BLaER1 (cell line): ENCODE results near the gene COL23A1.

Experiments
- H3K27ac ChIP-seq: shearing (Covaris generic); formaldehyde crosslinking; 2 replicates; pipeline ENCODE4 v1.8.1; 2022
- H3K27me3 ChIP-seq: shearing (Covaris generic); formaldehyde crosslinking; 2 replicates; pipeline ENCODE4 v1.8.1; 2022
- H3K36me3 ChIP-seq: shearing (Covaris generic); formaldehyde crosslinking; 2 replicates; pipeline ENCODE4 v1.8.1; 2022
- H3K4me1 ChIP-seq: shearing (Covaris generic); formaldehyde crosslinking; 2 replicates; pipeline ENCODE4 v1.8.1; 2022
- H3K4me2 ChIP-seq: shearing (Covaris generic); formaldehyde crosslinking; 2 replicates; pipeline ENCODE4 v1.8.1; 2022
- H3K4me3 ChIP-seq: shearing (Covaris generic); formaldehyde crosslinking; 2 replicates; pipeline ENCODE4 v1.8.1; 2022
- H3K9ac ChIP-seq: shearing (Covaris generic); formaldehyde crosslinking; 2 replicates; pipeline ENCODE4 v1.8.1; 2022
- H3K9me3 ChIP-seq: shearing (Covaris generic); formaldehyde crosslinking; 2 replicates; pipeline ENCODE4 v1.8.1; 2022
- H4K20me1 ChIP-seq: shearing (Covaris generic); formaldehyde crosslinking; 2 replicates; pipeline ENCODE4 v1.8.1; 2022
- Cebpa-rat ChIP-seq: shearing (Covaris generic); IDR thresholded peaks from 2 replicates; pipeline ENCODE4 v1.8.1; 2022

COL23A1 gene

DNA sequence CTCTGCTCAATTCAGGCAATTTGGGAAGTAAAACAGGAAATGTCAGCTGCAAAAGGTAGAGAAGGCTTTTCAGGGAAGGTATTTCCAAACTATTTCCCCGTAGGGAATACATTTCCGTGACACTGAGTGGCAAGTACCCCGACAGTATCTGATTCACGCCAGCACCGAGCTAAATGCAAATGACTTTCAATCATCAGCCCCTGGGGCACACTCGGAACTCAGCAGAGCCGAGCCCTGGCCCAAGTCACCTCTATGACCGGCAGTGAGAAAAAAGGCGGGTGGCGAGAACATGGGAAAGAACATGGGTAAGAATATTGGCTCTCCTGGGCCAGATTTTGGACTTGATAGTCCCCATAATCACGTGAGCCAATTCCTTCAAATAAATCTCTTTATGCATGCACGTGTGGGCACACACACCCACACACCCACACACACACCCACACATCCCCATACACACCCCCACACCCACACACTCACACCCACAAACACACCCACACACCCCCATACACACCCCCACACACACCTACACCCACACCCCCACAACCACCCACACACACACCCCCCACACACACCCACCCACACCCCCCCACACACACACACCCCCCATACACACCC, 43.0 kb downstream of the COL23A1 start:
- Histone ChIP-seq H4K20me1 (no peaks in the 10 kb centered on the region), H3K9ac (no peak overlapping the region), H3K27me3 (no peaks in the 10 kb centered on the region), H3K9me3 (no peaks in the 10 kb centered on the region), H3K4me3 (no peak overlapping the region), H3K36me3 (no peaks in the 10 kb centered on the region), H3K4me1 (peaks cover 21% of the 10 kb centered on the region), H3K4me2 (peak overlapping the region; percentile 50), H3K27ac (no peak overlapping the region)
- TF ChIP-seq Cebpa-rat: no peak

DNA sequence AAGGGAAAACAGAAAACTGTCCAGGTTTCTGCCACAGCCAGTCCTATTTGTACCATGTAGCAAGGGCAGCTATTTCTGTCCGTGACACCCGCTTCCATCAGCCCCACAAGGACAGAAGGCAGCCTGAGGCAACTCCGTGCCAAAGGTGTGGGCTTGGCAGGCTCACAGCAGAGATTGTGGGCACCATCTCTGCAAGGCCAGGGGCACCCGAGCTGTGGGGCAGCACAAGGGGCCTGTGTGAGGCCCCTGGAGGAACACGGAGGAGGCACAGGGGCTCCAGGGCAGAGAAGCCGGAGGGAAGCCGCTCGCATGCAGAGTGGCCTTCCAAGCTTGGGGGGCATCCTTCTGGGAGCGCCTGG, 43.5 kb downstream of the COL23A1 start:
- TF ChIP-seq Cebpa-rat: no peak
- Histone ChIP-seq H3K4me1 (peaks cover 19% of the 10 kb centered on the region), H3K4me3 (no peak overlapping the region), H3K9me3 (no peaks in the 10 kb centered on the region), H3K27me3 (no peaks in the 10 kb centered on the region), H3K36me3 (no peaks in the 10 kb centered on the region), H3K27ac (no peak overlapping the region), H3K9ac (no peak overlapping the region), H4K20me1 (no peaks in the 10 kb centered on the region), H3K4me2 (peak overlapping the region; percentile 50)

DNA sequence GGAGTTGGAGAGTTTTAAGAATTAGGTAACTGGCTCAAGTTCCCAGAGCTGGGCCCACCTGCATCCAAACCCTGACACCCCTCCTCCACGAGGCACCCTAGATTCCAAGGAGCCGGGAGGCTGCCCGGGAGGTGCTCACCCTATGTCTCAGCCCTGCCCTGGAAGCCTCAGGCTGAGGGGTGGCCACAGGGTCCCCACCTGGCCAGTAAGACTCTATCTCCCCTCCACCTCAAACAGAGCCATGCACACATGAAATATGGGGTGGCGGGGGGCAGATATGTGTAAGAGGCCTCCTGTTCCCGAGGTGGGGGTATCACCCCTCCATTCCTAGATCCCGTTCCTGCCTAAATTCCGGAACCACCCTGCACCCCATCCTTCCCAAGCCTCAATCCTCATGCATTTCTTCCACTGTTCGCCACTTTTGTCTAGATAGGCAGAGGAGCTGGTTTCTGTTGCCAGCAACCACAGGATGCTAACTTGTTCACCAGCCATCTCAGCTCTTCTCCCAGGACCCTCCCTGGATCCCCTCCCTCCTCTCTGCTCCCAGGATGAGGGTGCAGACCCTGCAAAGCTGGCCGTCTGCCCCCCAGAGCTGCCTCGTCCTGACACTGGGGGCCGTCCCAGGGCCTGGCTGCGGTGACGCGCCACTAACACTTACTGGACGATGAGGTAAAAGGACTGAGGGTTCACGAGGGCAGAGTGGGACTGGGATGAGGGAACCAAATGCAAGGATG, 44.1 kb downstream of the COL23A1 start:
- no peaks in the 10 kb centered on the region for H3K36me3 ChIP-seq
- no peak overlapping the region for H3K9ac ChIP-seq
- no peak overlapping the region for H3K4me2 ChIP-seq
- H3K9me3 ChIP-seq: no peaks in the 10 kb centered on the region
- no peaks in the 10 kb centered on the region for H3K27me3 ChIP-seq
- H3K4me1 ChIP-seq: peaks cover 14% of the 10 kb centered on the region
- H3K4me3 ChIP-seq: no peak overlapping the region
- no peaks in the 10 kb centered on the region for H4K20me1 ChIP-seq
- no peak for TF ChIP-seq Cebpa-rat
- no peak overlapping the region for H3K27ac ChIP-seq

DNA sequence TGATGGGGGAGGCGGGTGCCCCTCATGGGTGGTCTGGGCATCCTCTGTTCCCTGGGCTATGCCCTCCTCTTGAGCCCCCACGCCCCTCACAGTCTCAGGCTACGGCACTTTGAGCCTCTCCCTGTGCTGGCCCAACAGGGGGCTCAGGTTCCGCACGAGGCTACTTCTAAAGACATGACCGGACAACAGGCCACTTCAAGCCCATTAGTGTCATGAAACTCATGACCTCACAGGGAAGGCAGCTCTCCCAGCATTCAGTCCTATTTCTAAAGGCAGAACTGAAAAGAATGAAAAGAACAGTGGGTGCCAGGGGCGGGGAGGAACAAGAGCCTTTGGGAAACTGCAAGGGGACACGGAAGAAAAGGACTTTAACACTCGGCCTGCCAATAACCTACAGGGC, 45.0 kb downstream of the COL23A1 start:
- H3K36me3 ChIP-seq: no peaks in the 10 kb centered on the region
- no peak overlapping the region for H3K4me3 ChIP-seq
- H4K20me1 ChIP-seq: no peaks in the 10 kb centered on the region
- no peak overlapping the region for H3K4me2 ChIP-seq
- no peak overlapping the region for H3K27ac ChIP-seq
- no peak for TF ChIP-seq Cebpa-rat
- no peak overlapping the region for H3K9ac ChIP-seq
- H3K9me3 ChIP-seq: no peaks in the 10 kb centered on the region
- H3K4me1 ChIP-seq: peaks cover 7% of the 10 kb centered on the region
- no peaks in the 10 kb centered on the region for H3K27me3 ChIP-seq

DNA sequence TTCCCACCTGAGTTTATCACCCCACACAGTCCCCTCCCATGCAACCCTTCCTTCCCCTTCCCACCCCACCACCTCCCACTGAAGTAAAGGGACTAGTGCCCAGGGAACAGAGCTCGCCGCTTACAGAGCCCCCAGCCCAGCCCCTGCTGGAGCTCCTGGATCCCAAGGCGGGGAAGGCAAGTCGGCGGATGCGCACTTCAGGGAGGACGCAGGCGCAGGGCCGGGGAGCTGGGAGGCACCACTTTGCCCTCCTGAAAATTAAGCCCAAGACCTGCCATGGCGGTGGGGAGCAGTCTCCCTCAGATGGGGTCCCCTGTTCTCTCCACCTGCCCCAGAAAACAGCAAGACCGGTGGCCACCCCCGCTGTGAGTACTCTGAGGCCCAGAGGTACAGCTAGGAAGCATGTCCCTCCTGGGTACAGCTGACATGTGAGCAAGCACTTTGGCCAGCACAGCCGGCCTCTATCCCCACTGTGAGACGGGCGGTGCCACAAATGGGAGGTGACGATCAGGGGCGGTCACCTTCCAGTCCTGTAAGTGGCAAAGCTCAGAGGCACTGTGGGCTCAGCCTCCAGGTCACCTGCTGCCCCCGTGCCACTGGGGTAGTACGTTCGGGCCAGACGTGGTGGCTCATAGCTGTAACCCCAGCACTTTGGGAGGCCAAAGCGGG, 45.9 kb downstream of the COL23A1 start:
- peaks cover 6% of the 10 kb centered on the region for H3K4me1 ChIP-seq
- TF ChIP-seq Cebpa-rat: no peak
- H3K9ac ChIP-seq: no peak overlapping the region
- no peak overlapping the region for H3K4me3 ChIP-seq
- no peak overlapping the region for H3K27ac ChIP-seq
- H4K20me1 ChIP-seq: no peaks in the 10 kb centered on the region
- H3K4me2 ChIP-seq: no peak overlapping the region
- H3K36me3 ChIP-seq: no peaks in the 10 kb centered on the region
- H3K27me3 ChIP-seq: no peaks in the 10 kb centered on the region
- no peaks in the 10 kb centered on the region for H3K9me3 ChIP-seq

DNA sequence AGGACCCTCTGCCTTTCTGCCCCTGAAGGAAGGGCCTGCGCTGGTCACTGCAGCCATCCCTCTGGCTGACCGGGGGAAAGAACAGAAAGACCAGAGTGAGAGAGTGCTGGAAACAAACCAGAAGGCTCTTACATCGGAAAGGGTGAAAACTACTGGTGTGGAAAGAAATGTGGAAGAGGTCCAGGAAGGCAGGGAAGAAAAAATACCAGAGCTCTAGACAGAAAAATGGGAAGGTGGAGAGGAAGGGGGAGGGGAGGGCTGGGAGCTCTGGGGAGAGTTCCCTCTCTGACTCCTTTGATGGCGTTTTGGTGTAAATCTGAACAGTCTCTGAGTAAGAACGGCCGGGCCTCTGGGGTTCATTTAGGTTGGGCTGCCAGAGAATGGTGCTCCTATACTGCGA, 47.7 kb downstream of the COL23A1 start:
- H3K4me1 ChIP-seq: peaks cover 6% of the 10 kb centered on the region
- H3K27ac ChIP-seq: no peak overlapping the region
- no peak overlapping the region for H3K9ac ChIP-seq
- no peaks in the 10 kb centered on the region for H4K20me1 ChIP-seq
- H3K36me3 ChIP-seq: no peaks in the 10 kb centered on the region
- no peaks in the 10 kb centered on the region for H3K9me3 ChIP-seq
- no peak overlapping the region for H3K4me2 ChIP-seq
- H3K27me3 ChIP-seq: no peaks in the 10 kb centered on the region
- TF ChIP-seq Cebpa-rat: no peak
- no peak overlapping the region for H3K4me3 ChIP-seq

DNA sequence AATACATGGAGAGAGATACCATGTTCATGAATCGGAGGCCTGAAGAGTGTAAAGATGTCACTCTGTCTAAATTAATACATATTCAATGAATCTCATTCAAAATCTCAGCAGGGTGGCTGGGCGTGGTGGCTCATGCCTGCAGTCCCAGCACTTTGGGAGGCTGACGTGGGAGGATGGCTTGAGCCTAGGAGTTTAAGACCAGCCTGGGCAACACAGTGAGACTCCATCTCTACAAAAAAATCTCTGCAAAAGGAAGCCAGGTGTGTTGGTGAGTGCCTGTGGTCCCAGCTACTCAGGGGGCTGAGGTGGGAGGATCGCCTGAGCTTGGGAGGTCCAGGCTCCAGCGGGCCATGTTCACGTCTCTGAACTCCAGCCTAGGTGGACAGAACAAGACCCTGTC, 49.7 kb downstream of the COL23A1 start:
- H3K27ac ChIP-seq: no peak overlapping the region
- no peaks in the 10 kb centered on the region for H3K36me3 ChIP-seq
- TF ChIP-seq Cebpa-rat: no peak
- H3K4me3 ChIP-seq: no peak overlapping the region
- H3K27me3 ChIP-seq: no peaks in the 10 kb centered on the region
- H3K9ac ChIP-seq: no peak overlapping the region
- no peaks in the 10 kb centered on the region for H4K20me1 ChIP-seq
- H3K4me1 ChIP-seq: 0 out of 2 replicates have a peak, but pooled peaks cover 9% of the 10 kb centered on the region
- no peak overlapping the region for H3K4me2 ChIP-seq
- H3K9me3 ChIP-seq: no peaks in the 10 kb centered on the region

DNA sequence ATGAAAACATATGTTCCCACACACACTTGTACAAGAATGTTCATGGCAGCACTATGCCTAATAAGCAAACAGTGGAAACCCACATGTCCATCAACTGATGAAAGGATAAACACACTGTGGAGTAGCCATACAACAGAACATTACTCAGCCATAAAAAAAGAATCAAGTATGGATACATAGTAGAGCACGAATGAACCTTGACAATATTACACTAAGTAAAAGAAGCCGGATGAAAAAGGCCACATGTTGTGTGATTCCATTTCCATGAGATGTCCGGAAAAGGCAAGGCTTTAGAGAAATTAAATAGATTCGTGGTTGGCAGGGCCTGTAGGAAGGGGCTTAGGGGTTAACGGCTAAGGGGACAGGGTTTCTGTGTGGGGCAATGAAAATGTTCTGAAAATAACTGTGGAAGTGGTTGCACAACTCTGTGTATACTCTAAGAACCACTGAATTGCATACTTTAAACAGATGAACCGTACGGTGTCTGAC, 51.4 kb downstream of the COL23A1 start:
- Histone ChIP-seq H3K4me1 (0 out of 2 replicates have a peak, but pooled peaks cover 9% of the 10 kb centered on the region), H4K20me1 (no peaks in the 10 kb centered on the region), H3K9me3 (no peaks in the 10 kb centered on the region), H3K9ac (no peak overlapping the region), H3K4me2 (no peak overlapping the region), H3K27me3 (no peaks in the 10 kb centered on the region), H3K36me3 (no peaks in the 10 kb centered on the region), H3K27ac (no peak overlapping the region), H3K4me3 (no peak overlapping the region)
- TF ChIP-seq Cebpa-rat: no peak

DNA sequence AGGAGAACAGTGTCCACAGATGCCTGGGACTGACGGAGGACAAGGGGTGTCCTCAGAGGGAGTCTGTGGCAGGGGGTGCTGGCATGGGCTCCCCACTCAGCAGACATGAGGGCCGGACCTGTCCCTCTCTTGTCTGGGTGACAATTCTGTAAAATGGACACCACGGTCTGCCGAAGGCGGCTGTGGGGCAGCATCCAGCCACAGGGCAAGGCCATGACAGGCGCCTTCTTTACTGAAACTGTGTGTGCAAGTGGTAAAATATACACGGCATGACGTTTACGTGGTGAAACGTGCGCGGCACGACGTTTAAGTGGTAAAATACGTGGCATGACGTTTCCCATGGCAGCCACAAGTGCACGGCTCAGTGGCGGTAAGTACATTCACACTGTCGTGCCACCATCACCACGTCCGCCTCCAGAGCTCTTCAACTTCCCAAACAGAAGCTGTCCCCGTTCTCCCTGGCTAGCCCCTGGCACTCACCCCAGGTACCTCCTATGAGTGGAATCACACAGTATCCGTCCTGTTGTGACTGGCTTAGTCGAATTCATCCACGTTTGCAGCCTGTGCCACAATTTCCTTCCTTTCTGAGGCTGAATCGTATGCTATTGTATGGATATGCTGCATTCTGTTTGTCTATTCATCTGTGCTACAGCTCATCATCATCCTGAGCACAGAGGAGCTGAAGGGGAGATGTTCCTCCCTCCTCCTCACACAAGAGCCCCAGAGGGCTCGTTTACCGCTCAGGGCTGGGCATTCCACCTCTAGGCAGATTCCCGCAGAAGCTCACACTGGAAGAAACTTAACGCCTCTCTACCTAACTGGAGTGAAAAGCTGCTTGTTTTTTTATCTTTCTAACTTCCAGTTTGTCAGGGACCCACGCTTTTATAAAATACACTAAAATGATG, 52.5 kb downstream of the COL23A1 start:
- TF ChIP-seq Cebpa-rat: no peak
- Histone ChIP-seq H3K4me1 (0 out of 2 replicates have a peak, but pooled peaks cover 9% of the 10 kb centered on the region), H3K9me3 (no peaks in the 10 kb centered on the region), H3K27me3 (no peaks in the 10 kb centered on the region), H3K36me3 (no peaks in the 10 kb centered on the region), H3K4me2 (no peak overlapping the region), H3K27ac (no peak overlapping the region), H4K20me1 (no peaks in the 10 kb centered on the region), H3K4me3 (no peak overlapping the region), H3K9ac (no peak overlapping the region)
